Endodermal cell (in vitro differentiated cells): Measurements from ENCODE around the gene HIRIP3. TPM values are rescaled to one million over a fixed set of nuclear protein-coding genes. Genes with fewer than 3 reads are reported as not detected.

Source experiments
- DNase-seq: peaks from one replicate; pipeline ENCODE4 v3.0.0-alpha.2; 2017
- H3K27ac ChIP-seq: 2 replicates; pipeline ENCODE4 v1.5.1; 2013; ENCODE audit warnings: mild to moderate bottlenecking, low read depth, low read length, moderate library complexity
- H3K27me3 ChIP-seq: 2 replicates; pipeline ENCODE4 v1.6.1; 2013; ENCODE audit warnings: mild to moderate bottlenecking, low read length, moderate library complexity; ENCODE audit not compliant: insufficient read depth, control insufficient read depth, poor library complexity, severe bottlenecking
- H3K36me3 ChIP-seq: 2 replicates; pipeline ENCODE4 v1.7.0; 2013; ENCODE audit warnings: mild to moderate bottlenecking, low read length, moderate library complexity; ENCODE audit not compliant: control insufficient read depth, insufficient read depth
- H3K4me1 ChIP-seq: one replicate; pipeline ENCODE4 v1.7.0; 2013; ENCODE audit warnings: low read length; ENCODE audit not compliant: control insufficient read depth, insufficient read depth
- H3K4me3 ChIP-seq: 2 replicates; pipeline ENCODE4 v1.5.1; 2013; ENCODE audit warnings: mild to moderate bottlenecking, low read length, moderate library complexity
- H3K9ac ChIP-seq: 2 replicates; pipeline ENCODE4 v1.6.1; 2013; ENCODE audit warnings: mild to moderate bottlenecking, low read length, moderate library complexity; ENCODE audit not compliant: poor library complexity, severe bottlenecking; ENCODE audit errors: extremely low read depth
- H3K9me3 ChIP-seq: 2 replicates; pipeline ENCODE4 v1.6.1; 2013; ENCODE audit warnings: mild to moderate bottlenecking, low read length, moderate library complexity; ENCODE audit not compliant: control insufficient read depth
- H3K27ac Mint-ChIP-seq: 2 replicates; pipeline ENCODE4 v1.8.0; 2020; ENCODE audit warnings: mixed read lengths
- H3K27me3 Mint-ChIP-seq: 2 replicates; pipeline ENCODE4 v1.8.0; 2021; ENCODE audit warnings: mild to moderate bottlenecking, mixed read lengths; ENCODE audit not compliant: insufficient read depth
- H3K36me3 Mint-ChIP-seq: 2 replicates; pipeline ENCODE4 v1.8.0; 2020; ENCODE audit warnings: low read depth, mixed read lengths
- H3K4me1 Mint-ChIP-seq: 2 replicates; pipeline ENCODE4 v1.8.0; 2020; ENCODE audit warnings: mixed read lengths
- H3K4me3 Mint-ChIP-seq: 2 replicates; pipeline ENCODE4 v1.8.0; 2020; ENCODE audit warnings: mild to moderate bottlenecking, moderate library complexity, mixed read lengths
- H3K9me3 Mint-ChIP-seq: 2 replicates; pipeline ENCODE4 v1.8.0; 2020; ENCODE audit warnings: mild to moderate bottlenecking, mixed read lengths
- WGBS, 2 experiments: methylation state at CpG; one replicate each; pipeline versions ENCODE4 v1.1.5 to v1.1.7; 2013; ENCODE audit warnings: missing lambda C conversion rate in 2 of 2, mixed read lengths in 1 of 2; ENCODE audit not compliant: insufficient coverage in 1 of 2, insufficient read length in 1 of 2; 5-methylcytosine and 5-hydroxymethylcytosine counted together
- total RNA-seq, 2 donors: library from RNA; stranded (reverse); fragmentation: NEBNext Ultra II Directional in 1 of 2; extraction: Animal tissue kit (Norgen Biotek cat#: 25700) in 1 of 2; gene quantifications; 2 replicates in 1 of 2; 3 replicates in 1 of 2; pipeline ENCODE4 v1.2.1, GENCODE V29; 2021
- TF ChIP-seq, protein P1 (sequence below): fragments of 200-600 bp; sonication (generic); conservative IDR thresholded peaks from 2 replicates; pipeline ENCODE4 v1.5.0; 2021; ENCODE audit warnings: antibody characterized with exemption, mild to moderate bottlenecking

The HIRIP3 gene
- total RNA-seq, 2 donors from 2014 or later, result 9.4 to 13.9 TPM

DNA sequence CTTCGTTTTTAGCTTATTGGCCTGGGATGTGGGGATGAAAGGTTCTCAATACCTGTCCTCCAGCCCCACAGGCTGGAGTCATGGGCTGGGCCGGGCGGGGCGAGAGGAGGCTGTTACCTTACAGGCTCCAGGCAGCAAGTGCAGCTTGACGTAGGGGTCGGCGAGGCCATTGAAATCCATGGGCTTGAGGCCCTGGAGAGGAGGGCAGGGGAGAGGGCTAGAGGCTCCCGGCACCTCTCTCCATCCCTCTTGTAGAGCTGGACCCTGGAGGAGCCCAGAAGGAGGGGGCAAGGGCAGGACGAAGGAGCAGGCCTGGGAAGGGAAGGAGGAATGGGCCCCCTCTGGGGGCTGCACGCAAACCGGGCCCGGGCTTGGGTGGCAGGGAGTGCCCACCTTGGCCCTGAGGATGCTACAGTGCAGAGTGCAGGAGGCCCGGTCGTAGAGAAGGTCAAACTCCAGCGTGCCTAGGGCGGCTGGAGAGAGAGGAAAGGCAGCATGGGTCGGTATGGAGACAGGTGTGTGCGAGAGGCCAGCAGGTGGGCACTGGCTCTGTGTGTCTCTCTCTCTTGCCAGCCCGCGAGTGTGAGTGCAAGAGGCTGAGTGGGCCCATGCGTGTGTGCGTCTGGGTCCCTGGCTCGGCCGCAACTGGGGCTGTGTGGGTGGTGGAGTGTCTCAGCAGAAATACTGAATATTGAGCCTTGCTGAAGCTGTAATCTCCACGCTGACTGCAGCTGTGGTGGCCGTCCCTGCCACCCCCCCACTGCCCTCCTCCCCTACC, 13.9 kb upstream of the HIRIP3 start:
- Mint-ChIP-seq H3K36me3 (no peaks in the 10 kb centered on the region), H3K27ac (no peak overlapping the region), H3K9me3 (no peaks in the 10 kb centered on the region), H3K4me1 (peaks cover 7% of the 10 kb centered on the region), H3K27me3 (peaks cover 46% of the 10 kb centered on the region), H3K4me3 (peak overlapping the region; percentile 62)
- Histone ChIP-seq H3K27me3 (peaks cover 22% of the 10 kb centered on the region), H3K36me3 (no peaks in the 10 kb centered on the region), H3K9me3 (no peaks in the 10 kb centered on the region), H3K9ac (no peak overlapping the region), H3K4me1 (no peaks in the 10 kb centered on the region), H3K27ac (no peak overlapping the region), H3K4me3 (no peak overlapping the region)
- DNase-seq, result no peak
- TF ChIP-seq, protein P1, sequence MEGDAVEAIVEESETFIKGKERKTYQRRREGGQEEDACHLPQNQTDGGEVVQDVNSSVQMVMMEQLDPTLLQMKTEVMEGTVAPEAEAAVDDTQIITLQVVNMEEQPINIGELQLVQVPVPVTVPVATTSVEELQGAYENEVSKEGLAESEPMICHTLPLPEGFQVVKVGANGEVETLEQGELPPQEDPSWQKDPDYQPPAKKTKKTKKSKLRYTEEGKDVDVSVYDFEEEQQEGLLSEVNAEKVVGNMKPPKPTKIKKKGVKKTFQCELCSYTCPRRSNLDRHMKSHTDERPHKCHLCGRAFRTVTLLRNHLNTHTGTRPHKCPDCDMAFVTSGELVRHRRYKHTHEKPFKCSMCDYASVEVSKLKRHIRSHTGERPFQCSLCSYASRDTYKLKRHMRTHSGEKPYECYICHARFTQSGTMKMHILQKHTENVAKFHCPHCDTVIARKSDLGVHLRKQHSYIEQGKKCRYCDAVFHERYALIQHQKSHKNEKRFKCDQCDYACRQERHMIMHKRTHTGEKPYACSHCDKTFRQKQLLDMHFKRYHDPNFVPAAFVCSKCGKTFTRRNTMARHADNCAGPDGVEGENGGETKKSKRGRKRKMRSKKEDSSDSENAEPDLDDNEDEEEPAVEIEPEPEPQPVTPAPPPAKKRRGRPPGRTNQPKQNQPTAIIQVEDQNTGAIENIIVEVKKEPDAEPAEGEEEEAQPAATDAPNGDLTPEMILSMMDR, result no peak
- WGBS, 2 experiments, result 75 to 79% methylated on average over 13 to 26 of the region's 26 CpGs

DNA sequence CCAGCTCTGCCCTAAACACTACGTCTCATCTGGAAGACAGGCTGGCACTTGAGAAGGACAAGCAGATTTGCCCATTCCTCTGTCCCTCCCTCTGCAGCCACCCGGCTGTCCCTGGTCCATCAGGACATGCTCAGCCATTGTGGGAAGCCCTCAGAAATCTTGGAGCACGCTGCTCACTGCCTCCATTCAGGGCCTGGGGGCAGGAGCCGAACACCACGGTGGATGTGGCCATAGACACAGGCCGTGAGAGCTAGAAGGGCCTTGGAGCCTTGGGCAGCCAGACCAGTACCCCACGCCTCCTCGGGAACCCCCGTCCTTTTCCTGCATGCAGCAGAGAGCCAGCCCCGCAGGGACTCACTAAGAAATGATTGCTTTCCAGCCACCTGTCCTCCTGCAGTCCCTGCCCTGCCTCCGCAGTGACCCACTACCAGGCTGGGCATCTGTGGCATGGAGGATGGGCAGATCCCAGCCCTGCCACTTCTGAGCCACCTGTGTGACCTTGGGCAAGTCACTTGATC, 12.0 kb upstream of the HIRIP3 start:
- no peaks in the 10 kb centered on the region for H3K9me3 Mint-ChIP-seq
- H3K27me3 Mint-ChIP-seq, result peaks cover 39% of the 10 kb centered on the region
- no peaks in the 10 kb centered on the region for H3K4me1 ChIP-seq
- WGBS, 2 experiments, result 69 to 87% methylated on average over 5 to 11 of the region's 11 CpGs
- H3K9ac ChIP-seq, result no peak overlapping the region
- TF ChIP-seq, protein P1, result no peak
- H3K27me3 ChIP-seq, result peaks cover 22% of the 10 kb centered on the region
- H3K36me3 ChIP-seq, result peaks cover under 1% of the 10 kb centered on the region
- no peak overlapping the region for H3K27ac ChIP-seq
- H3K36me3 Mint-ChIP-seq, result peaks cover 9% of the 10 kb centered on the region
- H3K9me3 ChIP-seq, result no peaks in the 10 kb centered on the region
- DNase-seq, result no peak
- H3K27ac Mint-ChIP-seq, result no peak overlapping the region
- no peak overlapping the region for H3K4me3 ChIP-seq
- peaks cover 7% of the 10 kb centered on the region for H3K4me1 Mint-ChIP-seq
- H3K4me3 Mint-ChIP-seq, result no peak overlapping the region

DNA sequence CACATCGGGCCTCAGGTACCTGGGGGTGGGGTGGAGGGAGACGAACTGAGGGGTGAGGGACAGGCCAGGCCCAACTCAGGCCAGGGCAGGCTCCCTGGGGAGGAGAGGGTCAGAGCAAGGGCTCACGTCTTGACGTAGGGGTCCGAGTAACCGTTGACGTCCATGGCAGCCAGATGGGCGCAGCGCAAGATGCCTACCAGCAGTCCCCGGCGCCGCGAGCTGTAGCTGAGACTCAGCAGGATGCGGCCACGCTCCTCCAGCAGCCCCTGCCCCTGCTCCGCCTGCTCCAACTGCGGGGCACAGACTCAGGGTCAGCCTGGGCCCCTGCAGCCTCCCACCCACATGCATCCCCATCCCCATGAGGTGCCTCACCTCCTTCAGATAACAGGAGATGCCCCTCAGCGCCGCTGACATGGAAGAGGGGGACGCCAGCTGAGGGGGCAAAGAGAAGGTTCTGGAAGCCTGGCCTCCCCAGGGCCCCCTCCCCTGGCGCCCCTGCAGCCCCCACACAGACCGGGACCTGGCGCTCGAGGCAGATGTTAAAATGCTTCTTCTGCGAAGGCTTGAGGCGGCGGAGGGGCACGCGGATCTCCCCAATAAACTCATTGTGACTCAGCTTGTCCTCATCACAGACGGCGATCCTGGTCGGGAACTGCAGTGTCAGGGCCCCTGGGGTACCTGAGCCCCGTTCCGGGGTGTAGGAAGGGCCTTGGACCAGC, 11.4 kb upstream of the HIRIP3 start:
- TF ChIP-seq, protein P1, result no peak
- Histone ChIP-seq H3K27ac (no peak overlapping the region), H3K36me3 (peaks cover 7% of the 10 kb centered on the region), H3K27me3 (peaks cover 16% of the 10 kb centered on the region), H3K4me3 (no peak overlapping the region), H3K4me1 (no peaks in the 10 kb centered on the region), H3K9me3 (no peaks in the 10 kb centered on the region), H3K9ac (no peak overlapping the region)
- H3K36me3 Mint-ChIP-seq, result peaks cover 10% of the 10 kb centered on the region
- H3K27ac Mint-ChIP-seq, result no peak overlapping the region
- WGBS, 2 experiments, result 93 to 97% methylated on average over 28 to 34 of the region's 34 CpGs
- no peak for DNase-seq
- no peak overlapping the region for H3K4me3 Mint-ChIP-seq
- H3K9me3 Mint-ChIP-seq, result no peaks in the 10 kb centered on the region
- peaks cover 32% of the 10 kb centered on the region for H3K27me3 Mint-ChIP-seq
- peaks cover 3% of the 10 kb centered on the region for H3K4me1 Mint-ChIP-seq
